ENCODE data around the gene ADSL.

Gene ADSL

GRCh38 chr22:40423310-40423688 lies 77.0 kb downstream of the ADSL start:
- H3K9me3 Mint-ChIP-seq, result no peaks in the 10 kb centered on the region
- DNase-seq, result no peak
- H3K4me3 Mint-ChIP-seq, result no peak overlapping the region
- H3K27ac Mint-ChIP-seq, result peak overlapping the region; percentile 23 to 25
- peaks cover 19 to 22% of the 10 kb centered on the region in 2 donors for H3K4me1 Mint-ChIP-seq (ENCODE audit: low read depth in 2 of 2)
- H3K36me3 Mint-ChIP-seq (ENCODE audit: insufficient read depth), result peaks cover 54% of the 10 kb centered on the region
- no peak for ATAC-seq (replicated peaks)
- no peaks in the 10 kb centered on the region for H3K27me3 Mint-ChIP-seq

- DNase-seq (no peak), ATAC-seq (replicated peaks) (no peak)
- no peaks in the 10 kb centered on the region for H3K9me3 Mint-ChIP-seq
- peaks cover 25% of the 10 kb centered on the region in 2 donors for H3K4me1 Mint-ChIP-seq (ENCODE audit: low read depth in 2 of 2)
- H3K27ac Mint-ChIP-seq, result peak overlapping the region; percentile 78 to 92
- no peak overlapping the region for H3K4me3 Mint-ChIP-seq
- H3K27me3 Mint-ChIP-seq, result no peaks in the 10 kb centered on the region
- peaks cover 61% of the 10 kb centered on the region for H3K36me3 Mint-ChIP-seq (ENCODE audit: insufficient read depth)
Measured at GRCh38 chr22:40423882-40424640, 77.8 kb downstream of the ADSL start.

- H3K9me3 Mint-ChIP-seq, result no peaks in the 10 kb centered on the region
- H3K36me3 Mint-ChIP-seq (ENCODE audit: insufficient read depth), result peaks cover 60% of the 10 kb centered on the region
- H3K4me1 Mint-ChIP-seq (ENCODE audit: low read depth in 2 of 2), result peaks cover 28 to 30% of the 10 kb centered on the region in 2 donors
- no peaks in the 10 kb centered on the region for H3K27me3 Mint-ChIP-seq
- DNase-seq, result no peak
- no peak for ATAC-seq (replicated peaks)
- no peak overlapping the region for H3K4me3 Mint-ChIP-seq
- H3K27ac Mint-ChIP-seq, result peak overlapping the region; percentile 78 to 92
Measured at GRCh38 chr22:40425082-40425481, 78.8 kb downstream of the ADSL start.

GRCh38 chr22:40426594-40427333 lies 80.5 kb downstream of the ADSL start:
- no peak for DNase-seq
- peak overlapping the region; percentile 24 to 91 for H3K27ac Mint-ChIP-seq
- H3K4me3 Mint-ChIP-seq, result no peak overlapping the region
- ATAC-seq (replicated peaks), result no peak
- peaks cover 22 to 35% of the 10 kb centered on the region in 2 donors for H3K4me1 Mint-ChIP-seq (ENCODE audit: low read depth in 2 of 2)
- H3K27me3 Mint-ChIP-seq, result no peaks in the 10 kb centered on the region
- no peaks in the 10 kb centered on the region for H3K9me3 Mint-ChIP-seq
- H3K36me3 Mint-ChIP-seq (ENCODE audit: insufficient read depth), result peaks cover 64% of the 10 kb centered on the region

- no peak for ATAC-seq (replicated peaks)
- H3K36me3 Mint-ChIP-seq (ENCODE audit: insufficient read depth), result peaks cover 59% of the 10 kb centered on the region
Measured at GRCh38 chr22:40428796-40429195, 82.5 kb downstream of the ADSL start.

GRCh38 chr22:40429481-40429880 lies 83.2 kb downstream of the ADSL start:
- Mint-ChIP-seq H3K36me3 (ENCODE audit: insufficient read depth) (peaks cover 63% of the 10 kb centered on the region), H3K27me3 (no peaks in the 10 kb centered on the region), H3K27ac (peak overlapping the region; percentile 88 to 91), H3K4me3 (no peak overlapping the region), H3K4me1 (ENCODE audit: low read depth in 2 of 2) (peaks cover 13 to 29% of the 10 kb centered on the region in 2 donors), H3K9me3 (no peaks in the 10 kb centered on the region)
- no peak for DNase-seq
- no peak for ATAC-seq (replicated peaks)

More at GRCh38 chr22:40428796-40429195, 82.5 kb downstream of the ADSL start:
- DNase-seq, result no peak
- Mint-ChIP-seq H3K4me1 (ENCODE audit: low read depth in 2 of 2) (peaks cover 13 to 29% of the 10 kb centered on the region in 2 donors), H3K4me3 (no peak overlapping the region), H3K27me3 (no peaks in the 10 kb centered on the region), H3K27ac (peak overlapping the region; percentile 88 to 91), H3K9me3 (no peaks in the 10 kb centered on the region)

GRCh38 chr22:40430991-40431390 lies 84.7 kb downstream of the ADSL start:
- no peaks in the 10 kb centered on the region for H3K27me3 Mint-ChIP-seq
- no peak overlapping the region for H3K4me3 Mint-ChIP-seq
- H3K4me1 Mint-ChIP-seq (ENCODE audit: low read depth in 2 of 2), result peaks cover 9 to 24% of the 10 kb centered on the region in 2 donors
- H3K27ac Mint-ChIP-seq, result peak overlapping the region in 1 of 2 donors; percentile 55
- ATAC-seq (replicated peaks) (no peak), DNase-seq (no peak)
- peaks cover 60% of the 10 kb centered on the region for H3K36me3 Mint-ChIP-seq (ENCODE audit: insufficient read depth)
- no peaks in the 10 kb centered on the region for H3K9me3 Mint-ChIP-seq

GRCh38 chr22:40432157-40432556 lies 85.9 kb downstream of the ADSL start:
- Mint-ChIP-seq H3K4me1 (ENCODE audit: low read depth in 2 of 2) (peaks cover 19 to 26% of the 10 kb centered on the region in 2 donors), H3K4me3 (no peak overlapping the region), H3K27me3 (no peaks in the 10 kb centered on the region), H3K9me3 (no peaks in the 10 kb centered on the region), H3K36me3 (ENCODE audit: insufficient read depth) (peaks cover 53% of the 10 kb centered on the region), H3K27ac (peak overlapping the region; percentile 23 to 78)
- no peak for ATAC-seq (replicated peaks)
- DNase-seq, result no peak

GRCh38 chr22:40432625-40433024 lies 86.3 kb downstream of the ADSL start:
- Mint-ChIP-seq H3K4me1 (ENCODE audit: low read depth in 2 of 2) (peaks cover 24 to 28% of the 10 kb centered on the region in 2 donors), H3K27ac (peak overlapping the region; percentile 23 to 78), H3K4me3 (no peak overlapping the region), H3K27me3 (no peaks in the 10 kb centered on the region), H3K9me3 (no peaks in the 10 kb centered on the region), H3K36me3 (ENCODE audit: insufficient read depth) (peaks cover 50% of the 10 kb centered on the region)
- DNase-seq (no peak), ATAC-seq (replicated peaks) (no peak)

- peaks cover 47% of the 10 kb centered on the region for H3K36me3 Mint-ChIP-seq (ENCODE audit: insufficient read depth)
- H3K27ac Mint-ChIP-seq, result no peak overlapping the region
- H3K4me1 Mint-ChIP-seq (ENCODE audit: low read depth in 2 of 2), result peaks cover 28% of the 10 kb centered on the region in 2 donors
Measured at GRCh38 chr22:40433416-40434090, 87.3 kb downstream of the ADSL start.

GRCh38 chr22:40434106-40434505 lies 87.8 kb downstream of the ADSL start:
- H3K27ac Mint-ChIP-seq, result peak overlapping the region in 1 of 2 donors; percentile 46
- no peak for ATAC-seq (replicated peaks)
- DNase-seq, result no peak
- H3K27me3 Mint-ChIP-seq, result no peaks in the 10 kb centered on the region
- no peak overlapping the region for H3K4me3 Mint-ChIP-seq
- H3K9me3 Mint-ChIP-seq, result no peaks in the 10 kb centered on the region
- peaks cover 24 to 25% of the 10 kb centered on the region in 2 donors for H3K4me1 Mint-ChIP-seq (ENCODE audit: low read depth in 2 of 2)
- peaks cover 41% of the 10 kb centered on the region for H3K36me3 Mint-ChIP-seq (ENCODE audit: insufficient read depth)

More at GRCh38 chr22:40433416-40434090, 87.3 kb downstream of the ADSL start:
- DNase-seq, result no peak
- no peaks in the 10 kb centered on the region for H3K9me3 Mint-ChIP-seq
- no peak for ATAC-seq (replicated peaks)
- H3K4me3 Mint-ChIP-seq, result no peak overlapping the region
- no peaks in the 10 kb centered on the region for H3K27me3 Mint-ChIP-seq

GRCh38 chr22:40434745-40435144 lies 88.4 kb downstream of the ADSL start:
- no peak for DNase-seq
- H3K9me3 Mint-ChIP-seq, result no peaks in the 10 kb centered on the region

More at GRCh38 chr22:40434745-40435144, 88.4 kb downstream of the ADSL start:
- H3K27ac Mint-ChIP-seq, result peak overlapping the region in 1 of 2 donors; percentile 46
- no peaks in the 10 kb centered on the region for H3K27me3 Mint-ChIP-seq
- H3K4me3 Mint-ChIP-seq, result no peak overlapping the region
- peaks cover 42% of the 10 kb centered on the region for H3K36me3 Mint-ChIP-seq (ENCODE audit: insufficient read depth)
- peaks cover 22 to 23% of the 10 kb centered on the region in 2 donors for H3K4me1 Mint-ChIP-seq (ENCODE audit: low read depth in 2 of 2)
- no peak for ATAC-seq (replicated peaks)
